Prostate gland (tissue), 2 donors: ENCODE data around the gene ETV4. TPM values are rescaled to one million over a fixed set of nuclear protein-coding genes. Genes with fewer than 3 reads are reported as not detected.

Experiments used
- DNase-seq: peaks from one replicate; pipeline ENCODE4 v3.0.0-alpha.2; 2019; ENCODE audit warnings: low spot score
- H3K27ac ChIP-seq, 2 donors: fragments of 200-600 bp; sonication (generic); 2 replicates each; pipeline ENCODE4 v1.5.1; 2017 to 2019
- H3K27me3 ChIP-seq: fragments of 200-600 bp; sonication (generic); replicated peaks from 2 replicates; pipeline ENCODE4 v1.5.1; 2019; ENCODE audit not compliant: insufficient read depth
- H3K36me3 ChIP-seq, 2 donors: fragments of 200-600 bp; sonication (generic); 1 replicate in 1 of 2; 2 replicates in 1 of 2; pipeline versions ENCODE4 v1.5.1 to v1.8.1; 2017 to 2019
- H3K4me1 ChIP-seq: fragments of 200-600 bp; sonication (generic); replicated peaks from 2 replicates; pipeline ENCODE4 v1.5.1; 2019
- H3K4me3 ChIP-seq, 2 donors: fragments of 200-600 bp; sonication (generic); 2 replicates each; pipeline ENCODE4 v1.5.1; 2017 to 2019
- H3K9me3 ChIP-seq: fragments of 200-600 bp; sonication (generic); 2 replicates; pipeline ENCODE4 v1.5.1; 2017
- POLR2A ChIP-seq: fragments of 450-650 bp; IDR thresholded peaks from one replicate; pipeline ENCODE4 v1.6.1; 2016; ENCODE audit warnings: antibody characterized with exemption, mild to moderate bottlenecking
- POLR2AphosphoS5 ChIP-seq: sonication (generic); formaldehyde crosslinking; IDR thresholded peaks from one replicate; pipeline ENCODE4 v1.6.1; 2017; ENCODE audit warnings: antibody characterized with exemption
- WGBS: methylation state at CpG from one replicate; pipeline ENCODE4 v1.1.5; 2018; 5-methylcytosine and 5-hydroxymethylcytosine counted together
- intact Hi-C: fragments of 100-400 bp; cut with DNase I; formaldehyde crosslinking; loops from one replicate; pipeline ENCODE4 v1.14.2; 2022
- total RNA-seq, 2 donors: library from RNA; depleted of rRNA; stranded (reverse); fragments of >200 nt; gene quantifications; one replicate each; pipeline ENCODE4 v1.1.0, GENCODE V29; 2016
- TF ChIP-seq, protein P1 (sequence below), 4 experiments: fragments of 200-600 bp in 2 of 4; fragments of 450-650 bp in 2 of 4; sonication (generic) in 2 of 4; IDR thresholded peaks; 1 replicate in 3 of 4; 2 replicates in 1 of 4; pipeline ENCODE4 v1.5.1; 2016 to 2019; ENCODE audit warnings: antibody characterized with exemption in 4 of 4, mild to moderate bottlenecking in 2 of 4, moderate library complexity in 2 of 4

The ETV4 gene
- total RNA-seq, 2 donors from 2014 or later, result 2.9 to 4.0 TPM

DNA sequence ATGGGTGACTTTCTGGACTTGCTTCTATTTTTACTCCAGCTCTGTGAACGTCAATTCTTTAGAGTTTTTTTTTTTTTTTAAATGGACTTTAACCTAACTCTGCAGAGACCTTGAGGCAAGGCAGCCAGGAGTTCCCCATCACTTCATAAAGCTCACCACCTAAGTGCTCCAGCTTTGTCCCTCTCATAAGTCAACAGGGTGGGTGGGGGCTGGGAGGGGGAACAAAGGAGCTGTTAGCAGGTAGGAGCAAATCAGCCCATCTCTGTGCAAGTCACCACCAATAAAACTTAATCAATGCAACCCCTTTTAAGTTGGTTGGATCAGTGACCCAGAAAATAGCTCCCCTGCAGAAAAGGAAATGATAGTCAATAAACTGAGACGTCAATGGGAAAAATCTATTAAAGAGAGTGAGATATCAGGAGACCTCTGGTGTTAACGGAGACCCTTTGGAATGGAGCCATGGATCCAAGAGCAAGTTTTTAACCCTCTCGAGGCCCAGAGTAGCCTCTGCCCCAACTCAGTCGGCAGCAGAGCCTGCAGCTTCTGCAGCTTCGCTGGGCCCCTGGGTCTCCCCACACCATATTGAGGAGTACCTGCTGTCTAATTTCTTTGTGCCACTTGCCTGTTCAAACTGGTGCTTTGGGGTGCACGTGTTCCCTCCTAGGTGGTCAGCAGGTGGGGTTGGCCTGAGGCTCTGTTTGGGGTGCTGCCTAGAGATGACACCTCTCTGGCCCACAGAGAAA is 27.6 kb upstream of the ETV4 start:
- Histone ChIP-seq H3K9me3 (no peaks in the 10 kb centered on the region), H3K36me3 (no peaks in the 10 kb centered on the region), H3K4me3 (no peak overlapping the region), H3K27ac (no peak overlapping the region), H3K27me3 (no peaks in the 10 kb centered on the region), H3K4me1 (no peaks in the 10 kb centered on the region)
- WGBS, result 49% methylated on average over 7 of the region's 7 CpGs
- no peak for TF ChIP-seq POLR2A
- TF ChIP-seq, protein P1, sequence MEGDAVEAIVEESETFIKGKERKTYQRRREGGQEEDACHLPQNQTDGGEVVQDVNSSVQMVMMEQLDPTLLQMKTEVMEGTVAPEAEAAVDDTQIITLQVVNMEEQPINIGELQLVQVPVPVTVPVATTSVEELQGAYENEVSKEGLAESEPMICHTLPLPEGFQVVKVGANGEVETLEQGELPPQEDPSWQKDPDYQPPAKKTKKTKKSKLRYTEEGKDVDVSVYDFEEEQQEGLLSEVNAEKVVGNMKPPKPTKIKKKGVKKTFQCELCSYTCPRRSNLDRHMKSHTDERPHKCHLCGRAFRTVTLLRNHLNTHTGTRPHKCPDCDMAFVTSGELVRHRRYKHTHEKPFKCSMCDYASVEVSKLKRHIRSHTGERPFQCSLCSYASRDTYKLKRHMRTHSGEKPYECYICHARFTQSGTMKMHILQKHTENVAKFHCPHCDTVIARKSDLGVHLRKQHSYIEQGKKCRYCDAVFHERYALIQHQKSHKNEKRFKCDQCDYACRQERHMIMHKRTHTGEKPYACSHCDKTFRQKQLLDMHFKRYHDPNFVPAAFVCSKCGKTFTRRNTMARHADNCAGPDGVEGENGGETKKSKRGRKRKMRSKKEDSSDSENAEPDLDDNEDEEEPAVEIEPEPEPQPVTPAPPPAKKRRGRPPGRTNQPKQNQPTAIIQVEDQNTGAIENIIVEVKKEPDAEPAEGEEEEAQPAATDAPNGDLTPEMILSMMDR (IDR thresholded peaks at IDR 0.05), result no peak
- no peak for TF ChIP-seq POLR2AphosphoS5
- intact Hi-C loops, result loop anchor here (10.0 kb wide), 1 partner anchor 181 kb away; the partner anchor contains the start of gene SOST
- DNase-seq, result no peak

DNA sequence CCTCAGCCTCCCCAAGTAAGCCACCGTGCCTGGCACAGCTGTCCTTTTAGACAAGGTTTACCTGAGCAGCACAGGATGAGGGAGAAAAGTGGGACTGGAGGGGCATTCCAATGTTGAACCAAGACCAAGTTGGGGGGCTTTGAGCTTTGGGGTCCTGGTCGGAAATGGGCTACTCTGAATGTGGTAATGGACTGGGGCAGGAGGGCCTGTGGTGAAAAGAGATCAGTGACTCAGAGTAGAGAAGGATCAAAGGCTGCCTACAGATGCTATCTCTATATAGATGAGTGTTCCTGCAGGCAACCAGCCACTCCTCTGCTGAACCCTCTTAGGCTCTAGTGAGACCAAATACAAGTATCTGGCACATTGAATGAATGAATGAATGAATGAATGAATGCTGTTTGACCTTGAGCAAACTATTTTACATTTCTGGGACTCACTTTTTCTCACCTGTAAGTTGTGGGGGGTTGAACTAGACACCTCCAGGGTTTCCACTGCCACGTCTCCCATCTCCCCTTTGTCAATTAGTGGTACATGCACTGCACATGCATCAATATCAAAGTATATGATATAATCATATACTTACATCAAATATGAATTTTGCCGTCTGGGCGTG is 26.3 kb upstream of the ETV4 start:
- WGBS, result 87% methylated on average over 5 of the region's 5 CpGs
- H3K27me3 ChIP-seq, result no peaks in the 10 kb centered on the region
- H3K4me1 ChIP-seq, result no peaks in the 10 kb centered on the region
- no peaks in the 10 kb centered on the region for H3K9me3 ChIP-seq
- no peaks in the 10 kb centered on the region for H3K36me3 ChIP-seq
- no peak for DNase-seq
- H3K27ac ChIP-seq, result no peak overlapping the region
- no peak for TF ChIP-seq POLR2AphosphoS5
- TF ChIP-seq POLR2A, result no peak
- TF ChIP-seq, protein P1 (IDR thresholded peaks at IDR 0.05), result no peak
- intact Hi-C loops, result loop anchor here (10.0 kb wide), 1 partner anchor 182 kb away; the partner anchor contains the start of gene SOST
- no peak overlapping the region for H3K4me3 ChIP-seq

DNA sequence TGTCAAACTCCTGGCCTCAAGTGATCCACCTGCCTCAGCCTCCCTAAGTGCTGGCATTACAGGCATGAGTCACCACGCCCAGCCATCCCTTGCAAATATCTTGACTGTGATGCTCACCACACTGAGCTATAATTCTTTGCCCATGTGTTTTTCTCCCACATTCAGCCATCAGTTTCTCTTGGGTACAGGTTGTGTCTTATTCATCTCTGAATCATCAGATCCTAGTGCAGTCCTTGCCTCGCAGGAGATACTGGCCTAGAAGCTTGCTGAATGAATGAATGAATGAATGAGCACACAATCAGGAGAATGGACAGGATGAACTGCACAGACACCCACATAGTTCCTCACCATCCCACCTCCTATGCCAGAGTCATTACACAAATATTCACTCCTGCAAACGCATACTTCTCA is 24.4 kb upstream of the ETV4 start:
- intact Hi-C loops, result loop anchor here (10.0 kb wide), 1 partner anchor 184 kb away; the partner anchor contains the start of gene SOST

DNA sequence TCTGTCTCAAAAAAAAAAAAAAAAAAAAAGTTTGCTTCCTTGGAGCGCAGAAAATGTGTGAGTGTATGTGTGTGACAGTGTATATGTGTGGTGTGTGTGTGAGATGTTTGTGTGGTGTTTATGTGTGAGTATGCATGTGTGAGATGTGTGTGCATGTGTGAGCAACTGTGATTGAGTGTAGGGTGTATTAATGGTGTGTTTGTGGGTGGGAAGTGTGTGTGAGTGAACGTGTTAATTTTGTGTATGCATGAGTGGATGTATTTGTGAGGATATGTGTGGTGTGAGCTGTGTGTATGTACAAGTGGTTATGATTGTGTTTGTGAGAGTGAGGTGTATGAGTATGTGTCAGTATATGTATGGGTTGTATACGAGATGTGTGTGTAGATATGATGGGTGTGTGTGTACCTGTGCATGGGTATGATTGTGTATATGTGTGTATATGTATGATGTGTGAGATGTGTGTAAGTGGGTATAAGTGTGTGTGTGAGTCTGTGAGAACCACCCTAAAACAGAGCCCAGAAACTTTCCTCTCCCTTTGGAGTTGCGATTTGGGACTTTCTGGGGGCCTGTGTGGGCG is 22.5 kb upstream of the ETV4 start:
- Histone ChIP-seq H3K4me1 (no peaks in the 10 kb centered on the region), H3K4me3 (no peak overlapping the region), H3K9me3 (no peaks in the 10 kb centered on the region), H3K27ac (no peak overlapping the region), H3K27me3 (no peaks in the 10 kb centered on the region), H3K36me3 (no peaks in the 10 kb centered on the region)
- 90% methylated on average over 5 of the region's 5 CpGs for WGBS
- intact Hi-C loops, result no loop called here
- no peak for TF ChIP-seq POLR2AphosphoS5
- TF ChIP-seq POLR2A, result no peak
- TF ChIP-seq, protein P1 (IDR thresholded peaks at IDR 0.05), result no peak
- no peak for DNase-seq

More for the DNA sequence above, 24.4 kb upstream of the ETV4 start:
- WGBS, result 87% methylated on average over 3 of the region's 3 CpGs
- no peaks in the 10 kb centered on the region for H3K4me1 ChIP-seq
- H3K4me3 ChIP-seq, result no peak overlapping the region
- no peak for DNase-seq
- H3K36me3 ChIP-seq, result no peaks in the 10 kb centered on the region
- no peak overlapping the region for H3K27ac ChIP-seq
- TF ChIP-seq, protein P1 (IDR thresholded peaks at IDR 0.05), result no peak
- TF ChIP-seq POLR2AphosphoS5, result no peak
- TF ChIP-seq POLR2A, result no peak
- no peaks in the 10 kb centered on the region for H3K27me3 ChIP-seq
- H3K9me3 ChIP-seq, result no peaks in the 10 kb centered on the region
